GM19035 (cell line): ENCODE measurements around the gene LEFTY1.
"Not testable (repeated sequence)": the region's sequence is repeated elsewhere in the genome, so short reads cannot be mapped to it uniquely, and the experiment has no call there.

Experiments used
- ATAC-seq: cut with Tn5 transposase; IDR thresholded peaks from one replicate; pipeline ENCODE4 v1.9.1; 2021; ENCODE audit not compliant: unreplicated experiment

LEFTY1 gene

GRCh38 chr1:225889743-225890142 is 797 bp upstream of the LEFTY1 start:
- ATAC-seq = no peak

- ATAC-seq = no peak
These were observed 553 bp downstream of the LEFTY1 start for GRCh38 chr1:225888289-225888897.

- ATAC-seq = not testable (repeated sequence)
These were observed 1.2 kb downstream of the LEFTY1 start for GRCh38 chr1:225887554-225888288.

- no peak for ATAC-seq
These were observed 2.0 kb downstream of the LEFTY1 start for GRCh38 chr1:225887030-225887314.

- no peak for ATAC-seq
These were observed 2.6 kb downstream of the LEFTY1 start for GRCh38 chr1:225886159-225887029.

- ATAC-seq = no peak
These were observed 3.6 kb downstream of the LEFTY1 start for GRCh38 chr1:225885336-225885735.

- no peak for ATAC-seq
These were observed 5.2 kb downstream of the LEFTY1 start for GRCh38 chr1:225883616-225884265.

- peak; percentile 48 for ATAC-seq
These were observed 6.0 kb downstream of the LEFTY1 start for GRCh38 chr1:225882694-225883615.

GRCh38 chr1:225881959-225882693 is 6.8 kb downstream of the LEFTY1 start, which contains the start of gene TMEM63A:
Gene TMEM63A (minus strand): TSS chr1:225882380. CDS start chr1:225877580, 4,800 bp downstream.
- ATAC-seq = peak; percentile 81

GRCh38 chr1:225881081-225881958 is 7.6 kb downstream of the LEFTY1 start:
- ATAC-seq = peak; percentile 8

- no peak for ATAC-seq
These were observed 8.3 kb downstream of the LEFTY1 start for GRCh38 chr1:225880636-225881035.

- ATAC-seq = no peak
These were observed 8.7 kb downstream of the LEFTY1 start for GRCh38 chr1:225880222-225880588.

- no peak for ATAC-seq
These were observed 9.3 kb downstream of the LEFTY1 start for GRCh38 chr1:225879521-225880221.

- ATAC-seq = no peak
These were observed 10.7 kb downstream of the LEFTY1 start for GRCh38 chr1:225878282-225878681.

GRCh38 chr1:225877580-225877979 is 11.4 kb downstream of the LEFTY1 start:
- ATAC-seq = no peak

GRCh38 chr1:225876900-225877510 is 11.9 kb downstream of the LEFTY1 start:
- ATAC-seq = no peak

- no peak for ATAC-seq
These were observed 13.7 kb downstream of the LEFTY1 start for GRCh38 chr1:225875044-225875815.
